Ishikawa (cell line): ENCODE measurements around the gene ASPDH.

Experiments used
- CEBPB ChIP-seq: IDR thresholded peaks from 2 replicates; pipeline ENCODE4 v1.6.1; 2012
- CREB1 ChIP-seq: IDR thresholded peaks from 2 replicates; pipeline ENCODE4 v1.6.1; 2012; ENCODE audit warnings: low read depth
- EGR1 ChIP-seq: IDR thresholded peaks from 2 replicates; pipeline ENCODE4 v1.6.1; 2012
- EP300 ChIP-seq: IDR thresholded peaks from 2 replicates; pipeline ENCODE4 v1.6.1; 2012; ENCODE audit warnings: borderline replicate concordance
- FOXM1 ChIP-seq: IDR thresholded peaks from 2 replicates; pipeline ENCODE4 v1.6.1; 2012; ENCODE audit warnings: low read depth, borderline replicate concordance
- NFIC ChIP-seq: IDR thresholded peaks from 2 replicates; pipeline ENCODE4 v1.6.1; 2012
- RAD21 ChIP-seq: IDR thresholded peaks from 2 replicates; pipeline ENCODE4 v1.6.1; 2012; ENCODE audit warnings: low read depth
- TAF1 ChIP-seq: IDR thresholded peaks from 2 replicates; pipeline ENCODE4 v1.6.1; 2012; ENCODE audit warnings: low read depth, mild to moderate bottlenecking
- TCF12 ChIP-seq: IDR thresholded peaks from 2 replicates; pipeline ENCODE4 v1.6.1; 2012; ENCODE audit warnings: low read depth
- TEAD4 ChIP-seq: IDR thresholded peaks from 2 replicates; pipeline ENCODE4 v1.6.1; 2012
- YY1 ChIP-seq: IDR thresholded peaks from 2 replicates; pipeline ENCODE4 v1.6.1; 2012; ENCODE audit warnings: low read depth
- ZBTB7A ChIP-seq: IDR thresholded peaks from 2 replicates; pipeline ENCODE4 v1.6.1; 2012; ENCODE audit warnings: low read depth
- TF ChIP-seq, protein P1 (sequence below): IDR thresholded peaks from 2 replicates; pipeline ENCODE4 v1.6.1; 2012
- TF ChIP-seq, protein P2 (sequence below): IDR thresholded peaks from 2 replicates; pipeline ENCODE4 v1.6.1; 2012; ENCODE audit warnings: low read depth, mild to moderate bottlenecking
- TF ChIP-seq, protein P3 (sequence below): IDR thresholded peaks from 2 replicates; pipeline ENCODE4 v1.6.1; 2012

Gene ASPDH

DNA sequence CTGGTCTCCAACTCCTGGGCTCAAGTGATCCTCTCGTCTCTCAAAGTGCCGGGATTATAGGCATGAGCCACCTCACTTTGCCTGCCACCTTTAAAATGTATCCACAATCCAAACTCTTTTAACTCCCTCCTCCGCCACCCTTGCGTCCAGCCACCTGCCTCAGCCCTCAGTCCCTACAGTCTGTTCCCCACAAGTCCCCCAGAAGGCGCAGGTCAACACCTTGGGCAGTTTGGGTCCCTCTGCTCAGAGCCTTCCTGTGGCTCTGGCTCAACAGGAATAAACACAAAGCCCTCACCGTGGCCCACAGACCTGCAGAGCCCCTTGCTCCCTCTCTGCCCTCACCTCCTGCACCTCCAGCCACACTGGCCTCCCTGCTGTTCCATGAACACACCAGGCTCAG, 44.9 kb downstream of the ASPDH start:
- no peak for TF ChIP-seq TCF12
- no peak for TF ChIP-seq FOXM1
- TF ChIP-seq EGR1, result no peak
- no peak for TF ChIP-seq RAD21
- TF ChIP-seq, protein P1, sequence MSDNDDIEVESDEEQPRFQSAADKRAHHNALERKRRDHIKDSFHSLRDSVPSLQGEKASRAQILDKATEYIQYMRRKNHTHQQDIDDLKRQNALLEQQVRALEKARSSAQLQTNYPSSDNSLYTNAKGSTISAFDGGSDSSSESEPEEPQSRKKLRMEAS, result no peak
- no peak for TF ChIP-seq TEAD4
- no peak for TF ChIP-seq TAF1
- no peak for TF ChIP-seq CREB1
- no peak for TF ChIP-seq CEBPB
- TF ChIP-seq, protein P2, sequence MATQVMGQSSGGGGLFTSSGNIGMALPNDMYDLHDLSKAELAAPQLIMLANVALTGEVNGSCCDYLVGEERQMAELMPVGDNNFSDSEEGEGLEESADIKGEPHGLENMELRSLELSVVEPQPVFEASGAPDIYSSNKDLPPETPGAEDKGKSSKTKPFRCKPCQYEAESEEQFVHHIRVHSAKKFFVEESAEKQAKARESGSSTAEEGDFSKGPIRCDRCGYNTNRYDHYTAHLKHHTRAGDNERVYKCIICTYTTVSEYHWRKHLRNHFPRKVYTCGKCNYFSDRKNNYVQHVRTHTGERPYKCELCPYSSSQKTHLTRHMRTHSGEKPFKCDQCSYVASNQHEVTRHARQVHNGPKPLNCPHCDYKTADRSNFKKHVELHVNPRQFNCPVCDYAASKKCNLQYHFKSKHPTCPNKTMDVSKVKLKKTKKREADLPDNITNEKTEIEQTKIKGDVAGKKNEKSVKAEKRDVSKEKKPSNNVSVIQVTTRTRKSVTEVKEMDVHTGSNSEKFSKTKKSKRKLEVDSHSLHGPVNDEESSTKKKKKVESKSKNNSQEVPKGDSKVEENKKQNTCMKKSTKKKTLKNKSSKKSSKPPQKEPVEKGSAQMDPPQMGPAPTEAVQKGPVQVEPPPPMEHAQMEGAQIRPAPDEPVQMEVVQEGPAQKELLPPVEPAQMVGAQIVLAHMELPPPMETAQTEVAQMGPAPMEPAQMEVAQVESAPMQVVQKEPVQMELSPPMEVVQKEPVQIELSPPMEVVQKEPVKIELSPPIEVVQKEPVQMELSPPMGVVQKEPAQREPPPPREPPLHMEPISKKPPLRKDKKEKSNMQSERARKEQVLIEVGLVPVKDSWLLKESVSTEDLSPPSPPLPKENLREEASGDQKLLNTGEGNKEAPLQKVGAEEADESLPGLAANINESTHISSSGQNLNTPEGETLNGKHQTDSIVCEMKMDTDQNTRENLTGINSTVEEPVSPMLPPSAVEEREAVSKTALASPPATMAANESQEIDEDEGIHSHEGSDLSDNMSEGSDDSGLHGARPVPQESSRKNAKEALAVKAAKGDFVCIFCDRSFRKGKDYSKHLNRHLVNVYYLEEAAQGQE, result no peak
- no peak for TF ChIP-seq EP300
- no peak for TF ChIP-seq YY1
- TF ChIP-seq, protein P3, sequence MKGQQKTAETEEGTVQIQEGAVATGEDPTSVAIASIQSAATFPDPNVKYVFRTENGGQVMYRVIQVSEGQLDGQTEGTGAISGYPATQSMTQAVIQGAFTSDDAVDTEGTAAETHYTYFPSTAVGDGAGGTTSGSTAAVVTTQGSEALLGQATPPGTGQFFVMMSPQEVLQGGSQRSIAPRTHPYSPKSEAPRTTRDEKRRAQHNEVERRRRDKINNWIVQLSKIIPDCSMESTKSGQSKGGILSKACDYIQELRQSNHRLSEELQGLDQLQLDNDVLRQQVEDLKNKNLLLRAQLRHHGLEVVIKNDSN, result no peak
- no peak for TF ChIP-seq ZBTB7A
- TF ChIP-seq NFIC, result no peak

DNA sequence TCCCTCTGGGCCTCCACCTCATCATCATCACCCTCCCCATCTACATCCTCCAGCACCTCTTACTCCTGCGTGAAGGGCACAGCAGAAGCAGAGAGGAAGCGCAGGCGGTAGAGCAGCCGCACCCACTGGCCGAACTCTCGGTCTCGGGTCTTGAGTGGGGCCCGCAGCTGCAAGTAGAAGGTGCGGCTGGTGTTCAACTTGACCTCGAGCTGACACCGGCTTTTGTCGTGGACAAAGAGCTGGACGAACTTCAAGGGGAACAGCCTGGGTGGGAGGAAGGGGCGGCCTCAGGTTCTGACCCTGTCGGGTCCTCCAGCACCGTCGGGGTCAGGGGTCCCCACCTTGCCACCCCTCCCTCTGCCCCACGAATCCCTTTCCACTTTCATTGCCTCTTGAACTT, 46.1 kb downstream of the ASPDH start:
- TF ChIP-seq TCF12, result no peak
- TF ChIP-seq EP300, result no peak
- no peak for TF ChIP-seq NFIC
- TF ChIP-seq FOXM1, result no peak
- TF ChIP-seq RAD21, result no peak
- TF ChIP-seq, protein P2, result no peak
- TF ChIP-seq CREB1, result no peak
- TF ChIP-seq CEBPB, result no peak
- TF ChIP-seq, protein P1, result no peak
- TF ChIP-seq TAF1, result no peak
- no peak for TF ChIP-seq TEAD4
- TF ChIP-seq EGR1, result no peak
- TF ChIP-seq, protein P3, result no peak
- TF ChIP-seq YY1, result no peak
- no peak for TF ChIP-seq ZBTB7A

DNA sequence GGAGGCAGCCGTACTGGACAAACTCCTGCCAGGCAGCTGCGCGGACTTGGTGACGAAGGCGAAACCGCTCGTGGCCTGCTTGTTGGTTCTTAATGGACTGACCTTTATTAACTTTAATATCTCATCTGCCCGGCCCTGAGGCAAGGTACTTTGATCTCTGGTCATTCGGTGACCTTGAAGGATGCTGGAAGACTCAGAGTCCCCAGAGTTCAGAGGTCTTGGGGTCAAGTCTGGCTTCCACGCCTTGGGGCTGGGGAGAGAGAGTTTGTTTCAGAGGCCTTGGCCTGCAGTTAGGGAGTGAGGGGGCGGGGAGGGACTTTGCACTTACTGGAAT, 47.0 kb downstream of the ASPDH start:
- TF ChIP-seq, protein P1, result no peak
- no peak for TF ChIP-seq YY1
- no peak for TF ChIP-seq EP300
- no peak for TF ChIP-seq FOXM1
- TF ChIP-seq CEBPB, result no peak
- TF ChIP-seq, protein P3, result no peak
- TF ChIP-seq, protein P2, result no peak
- TF ChIP-seq CREB1, result no peak
- TF ChIP-seq TAF1, result no peak
- TF ChIP-seq TEAD4, result no peak
- no peak for TF ChIP-seq TCF12
- TF ChIP-seq ZBTB7A, result no peak
- TF ChIP-seq RAD21, result no peak
- TF ChIP-seq EGR1, result no peak
- TF ChIP-seq NFIC, result no peak
